PFSK-1 (cell line): Measurements from ENCODE around the gene ALDH3B1.

Source experiments
- POLR2AphosphoS5 ChIP-seq: IDR thresholded peaks from 2 replicates; pipeline ENCODE4 v1.6.1; 2012; ENCODE audit warnings: low read depth, mild to moderate bottlenecking, control low read depth, low read length, moderate library complexity
- SIN3A ChIP-seq: IDR thresholded peaks from 2 replicates; pipeline ENCODE4 v1.6.1; 2012; ENCODE audit warnings: mild to moderate bottlenecking, low read length, moderate library complexity, borderline replicate concordance; ENCODE audit not compliant: insufficient read depth
- TAF1 ChIP-seq: IDR thresholded peaks from 2 replicates; pipeline ENCODE4 v1.6.1; 2012; ENCODE audit warnings: low read length, control low read depth, borderline replicate concordance; ENCODE audit not compliant: insufficient read depth
- TF ChIP-seq, protein P1 (sequence below), 2 experiments: IDR thresholded peaks; 2 replicates each; pipeline versions ENCODE4 v1.6.1 to v1.8.0; 2011 to 2012; ENCODE audit warnings: low read depth in 2 of 2, low read length in 2 of 2, control low read depth in 1 of 2, inconsistent platforms in 1 of 2, mild to moderate bottlenecking in 1 of 2, moderate library complexity in 1 of 2; ENCODE audit not compliant: insufficient read depth in 1 of 2

DNA sequence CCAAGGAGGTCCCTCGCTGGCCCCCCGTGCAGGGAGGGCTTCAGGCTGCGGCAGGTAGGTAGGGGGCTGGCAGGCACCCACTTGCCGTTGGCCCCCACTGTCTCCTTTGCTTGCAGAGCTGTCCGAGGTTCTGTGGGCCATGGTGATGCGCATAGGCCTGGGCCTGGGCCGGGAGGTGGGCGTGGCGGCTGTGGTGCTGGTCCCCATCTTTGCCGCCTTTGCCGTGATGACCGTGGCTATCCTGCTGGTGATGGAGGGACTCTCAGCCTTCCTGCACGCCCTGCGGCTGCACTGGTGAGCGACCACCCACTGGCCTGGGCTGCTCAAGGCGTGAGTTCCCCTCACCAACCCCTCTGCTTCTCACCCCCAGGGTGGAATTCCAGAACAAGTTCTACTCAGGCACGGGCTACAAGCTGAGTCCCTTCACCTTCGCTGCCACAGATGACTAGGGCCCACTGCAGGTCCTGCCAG lies 40.3 kb downstream of the ALDH3B1 start:
- TF ChIP-seq SIN3A = no peak
- no peak for TF ChIP-seq POLR2AphosphoS5
- no peak for TF ChIP-seq TAF1
- TF ChIP-seq, protein P1, sequence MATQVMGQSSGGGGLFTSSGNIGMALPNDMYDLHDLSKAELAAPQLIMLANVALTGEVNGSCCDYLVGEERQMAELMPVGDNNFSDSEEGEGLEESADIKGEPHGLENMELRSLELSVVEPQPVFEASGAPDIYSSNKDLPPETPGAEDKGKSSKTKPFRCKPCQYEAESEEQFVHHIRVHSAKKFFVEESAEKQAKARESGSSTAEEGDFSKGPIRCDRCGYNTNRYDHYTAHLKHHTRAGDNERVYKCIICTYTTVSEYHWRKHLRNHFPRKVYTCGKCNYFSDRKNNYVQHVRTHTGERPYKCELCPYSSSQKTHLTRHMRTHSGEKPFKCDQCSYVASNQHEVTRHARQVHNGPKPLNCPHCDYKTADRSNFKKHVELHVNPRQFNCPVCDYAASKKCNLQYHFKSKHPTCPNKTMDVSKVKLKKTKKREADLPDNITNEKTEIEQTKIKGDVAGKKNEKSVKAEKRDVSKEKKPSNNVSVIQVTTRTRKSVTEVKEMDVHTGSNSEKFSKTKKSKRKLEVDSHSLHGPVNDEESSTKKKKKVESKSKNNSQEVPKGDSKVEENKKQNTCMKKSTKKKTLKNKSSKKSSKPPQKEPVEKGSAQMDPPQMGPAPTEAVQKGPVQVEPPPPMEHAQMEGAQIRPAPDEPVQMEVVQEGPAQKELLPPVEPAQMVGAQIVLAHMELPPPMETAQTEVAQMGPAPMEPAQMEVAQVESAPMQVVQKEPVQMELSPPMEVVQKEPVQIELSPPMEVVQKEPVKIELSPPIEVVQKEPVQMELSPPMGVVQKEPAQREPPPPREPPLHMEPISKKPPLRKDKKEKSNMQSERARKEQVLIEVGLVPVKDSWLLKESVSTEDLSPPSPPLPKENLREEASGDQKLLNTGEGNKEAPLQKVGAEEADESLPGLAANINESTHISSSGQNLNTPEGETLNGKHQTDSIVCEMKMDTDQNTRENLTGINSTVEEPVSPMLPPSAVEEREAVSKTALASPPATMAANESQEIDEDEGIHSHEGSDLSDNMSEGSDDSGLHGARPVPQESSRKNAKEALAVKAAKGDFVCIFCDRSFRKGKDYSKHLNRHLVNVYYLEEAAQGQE (IDR thresholded peaks at IDR 0.05; ENCODE audit: insufficient read depth in 1 of 2, low read depth in 2 of 2, low read length in 2 of 2) = no peak
